HEK293 (cell line): ENCODE measurements around the gene CCDC34.

Experiments used
- TCF7L2 ChIP-seq: IDR thresholded peaks from 2 replicates; pipeline ENCODE4 v1.6.1; 2011; ENCODE audit warnings: low read depth, mild to moderate bottlenecking, inconsistent platforms, low read length, moderate library complexity, borderline replicate concordance
- ZNF239 ChIP-seq: fragments of 450-650 bp; formaldehyde crosslinking; IDR thresholded peaks from 2 replicates; pipeline ENCODE4 v1.5.1; 2016; ENCODE audit warnings: missing biosample characterization, missing genetic modification characterization
- ZNF350 ChIP-seq: fragments of 450-650 bp; formaldehyde crosslinking; IDR thresholded peaks from 2 replicates; pipeline ENCODE4 v1.5.0; 2017; ENCODE audit warnings: missing biosample characterization, mild to moderate bottlenecking, missing genetic modification characterization
- ZNF571 ChIP-seq: fragments of 450-650 bp; formaldehyde crosslinking; IDR thresholded peaks from 2 replicates; pipeline ENCODE4 v1.5.0; 2017; ENCODE audit warnings: missing biosample characterization, missing genetic modification characterization
- TF ChIP-seq, protein P1 (sequence below): fragments of 450-650 bp; formaldehyde crosslinking; IDR thresholded peaks from 2 replicates; pipeline ENCODE4 v1.5.1; 2016; ENCODE audit warnings: missing biosample characterization, missing genetic modification characterization
- TF ChIP-seq, protein P2 (sequence below): fragments of 450-650 bp; formaldehyde crosslinking; conservative IDR thresholded peaks from 2 replicates; pipeline ENCODE4 v1.5.1; 2016; ENCODE audit warnings: low read depth, missing biosample characterization, missing genetic modification characterization
- TF ChIP-seq, protein P3 (sequence below): fragments of 450-650 bp; formaldehyde crosslinking; IDR thresholded peaks from 2 replicates; pipeline ENCODE4 v1.5.1; 2016; ENCODE audit warnings: missing biosample characterization, missing genetic modification characterization

DNA sequence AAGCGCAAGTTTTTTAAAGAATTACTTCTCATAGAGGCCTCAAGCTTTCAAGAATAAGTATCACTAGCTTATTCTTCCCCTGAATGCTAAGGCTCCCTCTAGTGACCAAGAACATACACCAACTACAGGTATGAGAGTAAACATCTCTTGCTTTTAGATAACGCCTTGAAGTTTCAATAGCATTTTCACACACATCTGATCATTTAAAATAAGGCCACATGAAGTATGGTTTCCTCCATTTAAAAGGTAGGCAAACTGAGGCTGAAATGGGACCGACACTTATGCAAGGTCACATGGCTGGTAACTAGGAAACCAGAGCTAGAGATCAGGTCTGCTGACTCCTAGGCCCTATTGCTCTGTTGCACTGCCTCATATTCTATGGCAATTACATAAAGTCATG is 66.5 kb downstream of the CCDC34 start:
- TF ChIP-seq TCF7L2, result no peak
- no peak for TF ChIP-seq ZNF239 (tag by site-specific recombination)
- TF ChIP-seq, protein P1, sequence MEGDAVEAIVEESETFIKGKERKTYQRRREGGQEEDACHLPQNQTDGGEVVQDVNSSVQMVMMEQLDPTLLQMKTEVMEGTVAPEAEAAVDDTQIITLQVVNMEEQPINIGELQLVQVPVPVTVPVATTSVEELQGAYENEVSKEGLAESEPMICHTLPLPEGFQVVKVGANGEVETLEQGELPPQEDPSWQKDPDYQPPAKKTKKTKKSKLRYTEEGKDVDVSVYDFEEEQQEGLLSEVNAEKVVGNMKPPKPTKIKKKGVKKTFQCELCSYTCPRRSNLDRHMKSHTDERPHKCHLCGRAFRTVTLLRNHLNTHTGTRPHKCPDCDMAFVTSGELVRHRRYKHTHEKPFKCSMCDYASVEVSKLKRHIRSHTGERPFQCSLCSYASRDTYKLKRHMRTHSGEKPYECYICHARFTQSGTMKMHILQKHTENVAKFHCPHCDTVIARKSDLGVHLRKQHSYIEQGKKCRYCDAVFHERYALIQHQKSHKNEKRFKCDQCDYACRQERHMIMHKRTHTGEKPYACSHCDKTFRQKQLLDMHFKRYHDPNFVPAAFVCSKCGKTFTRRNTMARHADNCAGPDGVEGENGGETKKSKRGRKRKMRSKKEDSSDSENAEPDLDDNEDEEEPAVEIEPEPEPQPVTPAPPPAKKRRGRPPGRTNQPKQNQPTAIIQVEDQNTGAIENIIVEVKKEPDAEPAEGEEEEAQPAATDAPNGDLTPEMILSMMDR, result no peak
- no peak for TF ChIP-seq ZNF571 (tag by site-specific recombination)
- TF ChIP-seq ZNF350, result no peak
- TF ChIP-seq, protein P2, sequence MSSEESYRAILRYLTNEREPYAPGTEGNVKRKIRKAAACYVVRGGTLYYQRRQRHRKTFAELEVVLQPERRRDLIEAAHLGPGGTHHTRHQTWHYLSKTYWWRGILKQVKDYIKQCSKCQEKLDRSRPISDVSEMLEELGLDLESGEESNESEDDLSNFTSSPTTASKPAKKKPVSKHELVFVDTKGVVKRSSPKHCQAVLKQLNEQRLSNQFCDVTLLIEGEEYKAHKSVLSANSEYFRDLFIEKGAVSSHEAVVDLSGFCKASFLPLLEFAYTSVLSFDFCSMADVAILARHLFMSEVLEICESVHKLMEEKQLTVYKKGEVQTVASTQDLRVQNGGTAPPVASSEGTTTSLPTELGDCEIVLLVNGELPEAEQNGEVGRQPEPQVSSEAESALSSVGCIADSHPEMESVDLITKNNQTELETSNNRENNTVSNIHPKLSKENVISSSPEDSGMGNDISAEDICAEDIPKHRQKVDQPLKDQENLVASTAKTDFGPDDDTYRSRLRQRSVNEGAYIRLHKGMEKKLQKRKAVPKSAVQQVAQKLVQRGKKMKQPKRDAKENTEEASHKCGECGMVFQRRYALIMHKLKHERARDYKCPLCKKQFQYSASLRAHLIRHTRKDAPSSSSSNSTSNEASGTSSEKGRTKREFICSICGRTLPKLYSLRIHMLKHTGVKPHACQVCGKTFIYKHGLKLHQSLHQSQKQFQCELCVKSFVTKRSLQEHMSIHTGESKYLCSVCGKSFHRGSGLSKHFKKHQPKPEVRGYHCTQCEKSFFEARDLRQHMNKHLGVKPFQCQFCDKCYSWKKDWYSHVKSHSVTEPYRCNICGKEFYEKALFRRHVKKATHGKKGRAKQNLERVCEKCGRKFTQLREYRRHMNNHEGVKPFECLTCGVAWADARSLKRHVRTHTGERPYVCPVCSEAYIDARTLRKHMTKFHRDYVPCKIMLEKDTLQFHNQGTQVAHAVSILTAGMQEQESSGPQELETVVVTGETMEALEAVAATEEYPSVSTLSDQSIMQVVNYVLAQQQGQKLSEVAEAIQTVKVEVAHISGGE, result no peak
- TF ChIP-seq, protein P3, sequence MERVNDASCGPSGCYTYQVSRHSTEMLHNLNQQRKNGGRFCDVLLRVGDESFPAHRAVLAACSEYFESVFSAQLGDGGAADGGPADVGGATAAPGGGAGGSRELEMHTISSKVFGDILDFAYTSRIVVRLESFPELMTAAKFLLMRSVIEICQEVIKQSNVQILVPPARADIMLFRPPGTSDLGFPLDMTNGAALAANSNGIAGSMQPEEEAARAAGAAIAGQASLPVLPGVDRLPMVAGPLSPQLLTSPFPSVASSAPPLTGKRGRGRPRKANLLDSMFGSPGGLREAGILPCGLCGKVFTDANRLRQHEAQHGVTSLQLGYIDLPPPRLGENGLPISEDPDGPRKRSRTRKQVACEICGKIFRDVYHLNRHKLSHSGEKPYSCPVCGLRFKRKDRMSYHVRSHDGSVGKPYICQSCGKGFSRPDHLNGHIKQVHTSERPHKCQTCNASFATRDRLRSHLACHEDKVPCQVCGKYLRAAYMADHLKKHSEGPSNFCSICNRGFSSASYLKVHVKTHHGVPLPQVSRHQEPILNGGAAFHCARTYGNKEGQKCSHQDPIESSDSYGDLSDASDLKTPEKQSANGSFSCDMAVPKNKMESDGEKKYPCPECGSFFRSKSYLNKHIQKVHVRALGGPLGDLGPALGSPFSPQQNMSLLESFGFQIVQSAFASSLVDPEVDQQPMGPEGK (tag by site-specific recombination), result no peak
